GM12892 (cell line): ENCODE measurements around the gene NACC2.

ENCODE experiments used
- POLR2A ChIP-seq: IDR thresholded peaks from 2 replicates; pipeline ENCODE4 v1.6.1; 2011; ENCODE audit warnings: low read depth, low read length, control low read depth
- TAF1 ChIP-seq: IDR thresholded peaks from 2 replicates; pipeline ENCODE4 v1.6.1; 2011; ENCODE audit warnings: low read depth, mild to moderate bottlenecking, control low read depth, low read length, borderline replicate concordance

DNA sequence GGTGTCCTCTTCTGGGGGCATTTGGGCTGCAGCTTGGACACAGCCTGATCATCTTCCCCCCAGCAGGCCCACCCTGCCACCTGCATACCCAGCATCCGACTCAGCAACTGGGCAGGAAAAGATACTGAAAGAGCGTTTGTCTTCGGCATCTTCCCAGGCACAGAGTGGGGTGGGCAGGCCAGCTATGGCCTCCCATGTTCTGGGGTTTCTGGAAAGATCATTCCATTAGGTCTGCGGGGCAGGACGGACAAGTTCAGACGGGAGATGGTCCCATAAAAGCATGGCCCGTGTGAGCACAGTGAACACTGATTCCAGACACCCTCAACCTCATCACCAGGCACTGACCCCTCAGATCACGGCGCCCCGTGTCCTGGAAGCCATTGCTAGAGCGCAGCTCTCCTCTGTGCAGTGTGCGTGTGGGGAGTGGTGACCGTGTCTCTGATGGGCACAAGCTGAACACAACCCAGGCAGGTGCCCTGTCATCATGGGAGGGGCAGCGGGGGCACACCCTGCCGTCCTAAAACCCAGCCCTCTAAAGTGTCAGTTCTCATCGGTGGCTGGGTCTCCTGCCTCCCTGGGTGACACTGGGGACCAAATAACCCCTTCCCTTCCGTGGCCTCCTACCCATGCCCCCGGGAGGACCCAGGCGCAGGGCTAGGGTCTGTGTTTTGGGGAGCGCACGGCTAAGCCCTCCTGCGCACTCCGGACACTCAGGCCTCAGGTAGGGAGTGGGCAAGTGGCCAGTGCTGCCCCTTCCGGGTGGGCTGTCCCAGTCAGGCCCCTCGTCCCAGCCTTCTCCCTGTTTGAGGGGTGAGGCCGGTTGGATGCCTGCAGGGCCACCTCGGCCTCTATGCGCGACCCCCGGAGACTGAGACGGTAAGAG lies 36.8 kb upstream of the NACC2 start:
- TF ChIP-seq POLR2A, result no peak
- TF ChIP-seq TAF1, result no peak
